HG03159 (cell line): Measurements from ENCODE around the gene MRS2.

ENCODE experiments used
- ATAC-seq: cut with Tn5 transposase; IDR thresholded peaks from one replicate; pipeline ENCODE4 v1.9.1; 2021; ENCODE audit warnings: mild to moderate bottlenecking, moderate library complexity; ENCODE audit not compliant: unreplicated experiment

The MRS2 gene

GRCh38 chr6:24469811-24470210, 67.1 kb downstream of the MRS2 start:
- no peak for ATAC-seq

- no peak for ATAC-seq
These were observed 69.4 kb downstream of the MRS2 start for GRCh38 chr6:24472181-24472580.
